Activated CD4-positive, alpha-beta T cell treated with anti-CD3 and anti-CD28 coated beads for 1 hour (primary cell): Measurements from ENCODE around the gene NLRC3.
"Not testable (repeated sequence)": the region's sequence is repeated elsewhere in the genome, so short reads cannot be mapped to it uniquely, and the experiment has no call there.

Experiments
- DNase-seq: peaks from one replicate; pipeline ENCODE4 v3.0.0-alpha.2; 2020

NLRC3 gene

GRCh38 chr16:3509470-3509928 is 67.7 kb downstream of the NLRC3 start:
- DNase-seq: peak; percentile 66

- no peak for DNase-seq
These were observed 68.5 kb downstream of the NLRC3 start for GRCh38 chr16:3508736-3509135.

GRCh38 chr16:3503523-3503922 is 73.7 kb downstream of the NLRC3 start:
- DNase-seq: peak; percentile 39

GRCh38 chr16:3501783-3502400 is 75.3 kb downstream of the NLRC3 start:
- no peak for DNase-seq

- DNase-seq: not testable (repeated sequence)
These were observed 75.8 kb downstream of the NLRC3 start for GRCh38 chr16:3501412-3501761.

- no peak for DNase-seq
These were observed 78.2 kb downstream of the NLRC3 start for GRCh38 chr16:3498988-3499387.

GRCh38 chr16:3497771-3498170 is 79.4 kb downstream of the NLRC3 start:
- DNase-seq: no peak

- DNase-seq: no peak
These were observed 80.8 kb downstream of the NLRC3 start for GRCh38 chr16:3496386-3496785.

GRCh38 chr16:3495176-3495575 is 82.0 kb downstream of the NLRC3 start, which contains the start of gene C16orf90:
Gene C16orf90, minus strand, starts transcription at chr16:3495489. Its CDS starts 68 bp downstream, at chr16:3495421.
- no peak for DNase-seq

- DNase-seq: no peak
These were observed 82.7 kb downstream of the NLRC3 start for GRCh38 chr16:3494386-3494973.

GRCh38 chr16:3492356-3492755 is 84.8 kb downstream of the NLRC3 start:
- no peak for DNase-seq

GRCh38 chr16:3490911-3491629 is 86.1 kb downstream of the NLRC3 start:
- DNase-seq: no peak
